Measurements from ENCODE around the gene TMEM80. TPM values are rescaled to one million over a fixed set of nuclear protein-coding genes. Genes with fewer than 3 reads are reported as not detected.

Gene TMEM80
- total and polyA plus RNA-seq, 4 experiments from 2014 or later: 27.0 to 47.3 (median 38.6) TPM

- peaks cover 0 to 3% (median under 1%) of the 10 kb centered on the region in 4 donors for H3K4me1 Mint-ChIP-seq
- no peak overlapping the region for H3K27ac ChIP-seq (ENCODE audit: low read depth, low read length)
- no peaks in the 10 kb centered on the region for H3K9me3 Mint-ChIP-seq
- no peaks in the 10 kb centered on the region for H3K27me3 ChIP-seq (ENCODE audit: insufficient read depth, low read length)
- no peak overlapping the region for H3K27ac Mint-ChIP-seq
- no peaks in the 10 kb centered on the region for H3K9me3 ChIP-seq (ENCODE audit: control insufficient read depth in 1 of 2, low read length in 2 of 2)
- CTCF ChIA-PET (ENCODE audit: partially characterized antibody): interaction anchor here (1.2 to 3.1 kb wide), 4 partner anchors 14 to 103 kb away, joined by 3 to 28 read pairs (median 4); no protein-coding TSS in a partner anchor
- intact Hi-C loops (cut with micrococcal nuclease): no loop called here
- H3K4me3 Mint-ChIP-seq: no peak overlapping the region
- H3K36me3 Mint-ChIP-seq: peaks cover 5 to 22% of the 10 kb centered on the region in 2 donors
- no peaks in the 10 kb centered on the region for H3K27me3 Mint-ChIP-seq
- peaks cover 15% of the 10 kb centered on the region for H3K36me3 ChIP-seq (ENCODE audit: insufficient read depth, low read length)
- no peak for DNase-seq
- POLR2A ChIA-PET (ENCODE audit: partially characterized antibody): interaction anchor here (1.1 kb wide), 1 partner anchor 125 kb away, joined by 3 read pairs; the partner anchor contains the start of gene HRAS
- H3K4me1 ChIP-seq (ENCODE audit: insufficient read depth, low read length): no peaks in the 10 kb centered on the region
- H3K4me3 ChIP-seq (ENCODE audit: low read length in 2 of 2): no peak overlapping the region
Measured at GRCh38 chr11:660681-661444, 34.8 kb upstream of the TMEM80 start.

- POLR2A ChIA-PET (ENCODE audit: partially characterized antibody): interaction anchor here (0.7 kb wide), 1 partner anchor 18 kb away, joined by 3 read pairs; no protein-coding TSS in a partner anchor
- Histone ChIP-seq H3K4me1 (ENCODE audit: insufficient read depth, low read length) (no peaks in the 10 kb centered on the region), H3K27me3 (ENCODE audit: insufficient read depth, low read length) (no peaks in the 10 kb centered on the region), H3K36me3 (ENCODE audit: insufficient read depth, low read length) (peaks cover 15% of the 10 kb centered on the region), H3K27ac (ENCODE audit: low read depth, low read length) (no peak overlapping the region), H3K9me3 (ENCODE audit: control insufficient read depth in 1 of 2, low read length in 2 of 2) (no peaks in the 10 kb centered on the region), H3K4me3 (ENCODE audit: low read length in 2 of 2) (no peak overlapping the region)
- peaks cover 5 to 22% of the 10 kb centered on the region in 2 donors for H3K36me3 Mint-ChIP-seq
- H3K27ac Mint-ChIP-seq: peak overlapping the region in 3 of 7 donors; percentile 36 to 77 (median 57)
- CTCF ChIA-PET (ENCODE audit: partially characterized antibody): interaction anchor here (1.3 to 3.1 kb wide), 3 partner anchors 61 to 65 kb away, joined by 4 to 28 read pairs (median 5); no protein-coding TSS in a partner anchor
- no peaks in the 10 kb centered on the region for H3K27me3 Mint-ChIP-seq
- peak in 2 of 5 donors; percentile 18 to 35 for DNase-seq
- no peak overlapping the region for H3K4me3 Mint-ChIP-seq
- H3K9me3 Mint-ChIP-seq: peaks cover 0 to 3% (median 0%) of the 10 kb centered on the region in 8 donors
- intact Hi-C loops (cut with micrococcal nuclease): loop anchor here (1.0 kb wide), 1 partner anchor 61 kb away; no protein-coding TSS in a partner anchor
- peaks cover 0 to 3% (median under 1%) of the 10 kb centered on the region in 4 donors for H3K4me1 Mint-ChIP-seq
Measured at GRCh38 chr11:662689-663274, 32.8 kb upstream of the TMEM80 start.

- Mint-ChIP-seq H3K27ac (no peak overlapping the region), H3K36me3 (peaks cover 5 to 22% of the 10 kb centered on the region in 2 donors), H3K4me3 (no peak overlapping the region), H3K4me1 (peaks cover 0 to 3% (median 0%) of the 10 kb centered on the region in 4 donors), H3K9me3 (peaks cover 0 to 3% (median 0%) of the 10 kb centered on the region in 8 donors), H3K27me3 (no peaks in the 10 kb centered on the region)
- intact Hi-C loops (cut with micrococcal nuclease): no loop called here
- CTCF ChIA-PET (ENCODE audit: partially characterized antibody): interaction anchor here (2.1 to 2.5 kb wide), 2 partner anchors 9 to 58 kb away, joined by 6 to 8 read pairs; no protein-coding TSS in a partner anchor
- Histone ChIP-seq H3K9me3 (ENCODE audit: control insufficient read depth in 1 of 2, low read length in 2 of 2) (no peaks in the 10 kb centered on the region), H3K36me3 (ENCODE audit: insufficient read depth, low read length) (peaks cover 15% of the 10 kb centered on the region), H3K4me3 (ENCODE audit: low read length in 2 of 2) (no peak overlapping the region), H3K27me3 (ENCODE audit: insufficient read depth, low read length) (no peaks in the 10 kb centered on the region), H3K27ac (ENCODE audit: low read depth, low read length) (no peak overlapping the region), H3K4me1 (ENCODE audit: insufficient read depth, low read length) (no peaks in the 10 kb centered on the region)
- POLR2A ChIA-PET (ENCODE audit: partially characterized antibody): no interaction called here
- DNase-seq: no peak
Measured at GRCh38 chr11:665062-665703, 30.4 kb upstream of the TMEM80 start.

- ChIA-PET POLR2A (ENCODE audit: partially characterized antibody) (no interaction called here), CTCF (ENCODE audit: partially characterized antibody) (interaction anchor here (2.1 to 2.5 kb wide), 2 partner anchors 10 to 57 kb away, joined by 6 to 8 read pairs; no protein-coding TSS in a partner anchor)
- no peaks in the 10 kb centered on the region for H3K9me3 ChIP-seq (ENCODE audit: control insufficient read depth in 1 of 2, low read length in 2 of 2)
- no peak overlapping the region for H3K4me3 Mint-ChIP-seq
- peaks cover 11% of the 10 kb centered on the region for H3K36me3 ChIP-seq (ENCODE audit: insufficient read depth, low read length)
- no peak for DNase-seq
- H3K27me3 ChIP-seq (ENCODE audit: insufficient read depth, low read length): no peaks in the 10 kb centered on the region
- intact Hi-C loops (cut with micrococcal nuclease): no loop called here
- H3K9me3 Mint-ChIP-seq: peaks cover 0 to 3% (median 0%) of the 10 kb centered on the region in 8 donors
- H3K27me3 Mint-ChIP-seq: no peaks in the 10 kb centered on the region
- no peaks in the 10 kb centered on the region for H3K4me1 ChIP-seq (ENCODE audit: insufficient read depth, low read length)
- peaks cover 5 to 22% of the 10 kb centered on the region in 2 donors for H3K36me3 Mint-ChIP-seq
- H3K4me3 ChIP-seq (ENCODE audit: low read length in 2 of 2): no peak overlapping the region
- H3K27ac Mint-ChIP-seq: peak overlapping the region in 1 of 7 donors; percentile 67
- peaks cover 0 to 3% (median 0%) of the 10 kb centered on the region in 4 donors for H3K4me1 Mint-ChIP-seq
- H3K27ac ChIP-seq (ENCODE audit: low read depth, low read length): no peak overlapping the region
Measured at GRCh38 chr11:665704-666281, 29.8 kb upstream of the TMEM80 start.

GRCh38 chr11:673866-674265 is 21.8 kb upstream of the TMEM80 start:
- Histone ChIP-seq H3K36me3 (ENCODE audit: insufficient read depth, low read length) (peaks cover 15% of the 10 kb centered on the region), H3K4me1 (ENCODE audit: insufficient read depth, low read length) (no peaks in the 10 kb centered on the region), H3K27me3 (ENCODE audit: insufficient read depth, low read length) (no peaks in the 10 kb centered on the region), H3K27ac (ENCODE audit: low read depth, low read length) (no peak overlapping the region), H3K9me3 (ENCODE audit: control insufficient read depth in 1 of 2, low read length in 2 of 2) (no peaks in the 10 kb centered on the region), H3K4me3 (ENCODE audit: low read length in 2 of 2) (no peak overlapping the region)
- H3K9me3 Mint-ChIP-seq: no peaks in the 10 kb centered on the region
- peak overlapping the region in 3 of 7 donors; percentile 22 to 87 (median 32) for H3K27ac Mint-ChIP-seq
- H3K4me3 Mint-ChIP-seq: no peak overlapping the region
- CTCF ChIA-PET (ENCODE audit: partially characterized antibody): interaction anchor here (1.4 kb wide), 2 partner anchors 49 to 66 kb away, joined by 3 to 4 read pairs; no protein-coding TSS in a partner anchor
- intact Hi-C loops (cut with micrococcal nuclease): no loop called here
- H3K4me1 Mint-ChIP-seq: peaks cover 0 to 2% (median 0%) of the 10 kb centered on the region in 4 donors
- H3K36me3 Mint-ChIP-seq: peaks cover 25 to 42% of the 10 kb centered on the region in 2 donors
- no peak for DNase-seq
- POLR2A ChIA-PET (ENCODE audit: partially characterized antibody): no interaction called here
- no peaks in the 10 kb centered on the region for H3K27me3 Mint-ChIP-seq

GRCh38 chr11:674406-674805 is 21.2 kb upstream of the TMEM80 start:
- peaks cover 0 to 2% (median 0%) of the 10 kb centered on the region in 4 donors for H3K4me1 Mint-ChIP-seq
- H3K9me3 Mint-ChIP-seq: no peaks in the 10 kb centered on the region
- H3K4me3 Mint-ChIP-seq: no peak overlapping the region
- H3K27me3 Mint-ChIP-seq: no peaks in the 10 kb centered on the region
- POLR2A ChIA-PET (ENCODE audit: partially characterized antibody): no interaction called here
- H3K36me3 Mint-ChIP-seq: peaks cover 25 to 44% of the 10 kb centered on the region in 2 donors
- Histone ChIP-seq H3K36me3 (ENCODE audit: insufficient read depth, low read length) (peaks cover 15% of the 10 kb centered on the region), H3K9me3 (ENCODE audit: control insufficient read depth in 1 of 2, low read length in 2 of 2) (no peaks in the 10 kb centered on the region), H3K4me1 (ENCODE audit: insufficient read depth, low read length) (no peaks in the 10 kb centered on the region), H3K27me3 (ENCODE audit: insufficient read depth, low read length) (no peaks in the 10 kb centered on the region), H3K4me3 (ENCODE audit: low read length in 2 of 2) (no peak overlapping the region), H3K27ac (ENCODE audit: low read depth, low read length) (no peak overlapping the region)
- intact Hi-C loops (cut with micrococcal nuclease): no loop called here
- H3K27ac Mint-ChIP-seq: no peak overlapping the region
- DNase-seq: no peak
- CTCF ChIA-PET (ENCODE audit: partially characterized antibody): interaction anchor here (1.4 kb wide), 2 partner anchors 49 to 65 kb away, joined by 3 to 4 read pairs; no protein-coding TSS in a partner anchor
